ENCODE data around the gene ENPP6.

ENPP6 gene

GRCh38 chr4:184250795-184251669 is 33.4 kb upstream of the ENPP6 start:
- H3K36me3 Mint-ChIP-seq (ENCODE audit: low read depth): no peaks in the 10 kb centered on the region
- no peak for DNase-seq
- H3K4me1 Mint-ChIP-seq: peaks cover 36% of the 10 kb centered on the region
- peak; percentile 45 for ATAC-seq
- H3K9me3 Mint-ChIP-seq: no peaks in the 10 kb centered on the region
- peaks cover 2% of the 10 kb centered on the region for H3K27me3 Mint-ChIP-seq
- H3K4me3 Mint-ChIP-seq: peak overlapping the region; percentile 13
- H3K27ac Mint-ChIP-seq: peak overlapping the region; percentile 90

GRCh38 chr4:184248216-184248615 is 30.5 kb upstream of the ENPP6 start:
- Mint-ChIP-seq H3K27me3 (peaks cover 2% of the 10 kb centered on the region), H3K27ac (no peak overlapping the region), H3K36me3 (ENCODE audit: low read depth) (no peaks in the 10 kb centered on the region), H3K9me3 (no peaks in the 10 kb centered on the region), H3K4me3 (no peak overlapping the region), H3K4me1 (peaks cover 23% of the 10 kb centered on the region)
- ATAC-seq: no peak
- DNase-seq: no peak

- H3K27ac Mint-ChIP-seq: no peak overlapping the region
- H3K27me3 Mint-ChIP-seq: peaks cover 2% of the 10 kb centered on the region
- H3K4me3 Mint-ChIP-seq: no peak overlapping the region
- peaks cover 20% of the 10 kb centered on the region for H3K4me1 Mint-ChIP-seq
- no peaks in the 10 kb centered on the region for H3K36me3 Mint-ChIP-seq (ENCODE audit: low read depth)
- no peak for ATAC-seq
- no peak for DNase-seq
- no peaks in the 10 kb centered on the region for H3K9me3 Mint-ChIP-seq
These were observed 29.7 kb upstream of the ENPP6 start for GRCh38 chr4:184247421-184247820.

- no peaks in the 10 kb centered on the region for H3K36me3 Mint-ChIP-seq (ENCODE audit: low read depth)
- ATAC-seq: no peak
- H3K4me3 Mint-ChIP-seq: no peak overlapping the region
- H3K4me1 Mint-ChIP-seq: peaks cover 10% of the 10 kb centered on the region
- peaks cover 2% of the 10 kb centered on the region for H3K27me3 Mint-ChIP-seq
- no peak for DNase-seq
- no peak overlapping the region for H3K27ac Mint-ChIP-seq
- no peaks in the 10 kb centered on the region for H3K9me3 Mint-ChIP-seq
These were observed 28.8 kb upstream of the ENPP6 start for GRCh38 chr4:184246426-184246825.

- no peaks in the 10 kb centered on the region for H3K27me3 Mint-ChIP-seq
- H3K27ac Mint-ChIP-seq: peak overlapping the region; percentile 93
- no peak for DNase-seq
- H3K4me1 Mint-ChIP-seq: peaks cover 41% of the 10 kb centered on the region
- no peak for ATAC-seq
- no peaks in the 10 kb centered on the region for H3K36me3 Mint-ChIP-seq (ENCODE audit: low read depth)
- H3K9me3 Mint-ChIP-seq: no peaks in the 10 kb centered on the region
- H3K4me3 Mint-ChIP-seq: peak overlapping the region; percentile 36
These were observed 20.5 kb upstream of the ENPP6 start for GRCh38 chr4:184238072-184238745.

GRCh38 chr4:184237612-184238011 is 19.9 kb upstream of the ENPP6 start:
- peak overlapping the region; percentile 36 for H3K4me3 Mint-ChIP-seq
- peak overlapping the region; percentile 93 for H3K27ac Mint-ChIP-seq
- peaks cover 41% of the 10 kb centered on the region for H3K4me1 Mint-ChIP-seq
- no peaks in the 10 kb centered on the region for H3K9me3 Mint-ChIP-seq
- DNase-seq: no peak
- ATAC-seq: peak; percentile 96
- H3K27me3 Mint-ChIP-seq: no peaks in the 10 kb centered on the region
- H3K36me3 Mint-ChIP-seq (ENCODE audit: low read depth): no peaks in the 10 kb centered on the region

- DNase-seq (no peak), ATAC-seq (no peak)
- Mint-ChIP-seq H3K4me3 (no peak overlapping the region), H3K36me3 (ENCODE audit: low read depth) (no peaks in the 10 kb centered on the region), H3K27ac (peak overlapping the region; percentile 4), H3K9me3 (no peaks in the 10 kb centered on the region), H3K4me1 (peaks cover 55% of the 10 kb centered on the region), H3K27me3 (no peaks in the 10 kb centered on the region)
These were observed 17.9 kb upstream of the ENPP6 start for GRCh38 chr4:184235526-184235925.

- Mint-ChIP-seq H3K27ac (no peak overlapping the region), H3K4me1 (peaks cover 68% of the 10 kb centered on the region), H3K36me3 (ENCODE audit: low read depth) (no peaks in the 10 kb centered on the region), H3K27me3 (no peaks in the 10 kb centered on the region), H3K9me3 (no peaks in the 10 kb centered on the region), H3K4me3 (no peak overlapping the region)
- DNase-seq: no peak
- no peak for ATAC-seq
These were observed 16.5 kb upstream of the ENPP6 start for GRCh38 chr4:184234155-184234554.

GRCh38 chr4:184232975-184233374 is 15.3 kb upstream of the ENPP6 start:
- Mint-ChIP-seq H3K4me1 (peaks cover 69% of the 10 kb centered on the region), H3K27me3 (peaks cover 6% of the 10 kb centered on the region), H3K27ac (no peak overlapping the region), H3K9me3 (no peaks in the 10 kb centered on the region), H3K4me3 (no peak overlapping the region), H3K36me3 (ENCODE audit: low read depth) (no peaks in the 10 kb centered on the region)
- no peak for ATAC-seq
- no peak for DNase-seq

- Mint-ChIP-seq H3K4me3 (no peak overlapping the region), H3K4me1 (peaks cover 62% of the 10 kb centered on the region), H3K36me3 (ENCODE audit: low read depth) (no peaks in the 10 kb centered on the region), H3K9me3 (no peaks in the 10 kb centered on the region), H3K27ac (no peak overlapping the region), H3K27me3 (peaks cover 6% of the 10 kb centered on the region)
- DNase-seq (no peak), ATAC-seq (no peak)
These were observed 14.5 kb upstream of the ENPP6 start for GRCh38 chr4:184232202-184232601.

- peaks cover 55% of the 10 kb centered on the region for H3K4me1 Mint-ChIP-seq
- H3K36me3 Mint-ChIP-seq (ENCODE audit: low read depth): no peaks in the 10 kb centered on the region
- H3K4me3 Mint-ChIP-seq: no peak overlapping the region
- no peak overlapping the region for H3K27ac Mint-ChIP-seq
- DNase-seq (no peak), ATAC-seq (no peak)
- peaks cover 6% of the 10 kb centered on the region for H3K27me3 Mint-ChIP-seq
- no peaks in the 10 kb centered on the region for H3K9me3 Mint-ChIP-seq
These were observed 13.9 kb upstream of the ENPP6 start for GRCh38 chr4:184231573-184231972.

- Mint-ChIP-seq H3K36me3 (ENCODE audit: low read depth) (no peaks in the 10 kb centered on the region), H3K9me3 (peaks cover 6% of the 10 kb centered on the region), H3K4me3 (no peak overlapping the region), H3K4me1 (peaks cover 35% of the 10 kb centered on the region), H3K27me3 (peaks cover 12% of the 10 kb centered on the region), H3K27ac (no peak overlapping the region)
- ATAC-seq: no peak
- no peak for DNase-seq
These were observed 10.5 kb upstream of the ENPP6 start for GRCh38 chr4:184228056-184228705.

- Mint-ChIP-seq H3K27ac (no peak overlapping the region), H3K27me3 (peaks cover 14% of the 10 kb centered on the region), H3K36me3 (ENCODE audit: low read depth) (no peaks in the 10 kb centered on the region), H3K4me3 (no peak overlapping the region), H3K9me3 (no peaks in the 10 kb centered on the region), H3K4me1 (no peaks in the 10 kb centered on the region)
- DNase-seq (no peak), ATAC-seq (no peak)
These were observed 1.2 kb downstream of the ENPP6 start for GRCh38 chr4:184216515-184216914.

GRCh38 chr4:184215709-184216328 is 1.9 kb downstream of the ENPP6 start:
- Mint-ChIP-seq H3K27me3 (peaks cover 12% of the 10 kb centered on the region), H3K4me3 (no peak overlapping the region), H3K4me1 (no peaks in the 10 kb centered on the region), H3K36me3 (ENCODE audit: low read depth) (no peaks in the 10 kb centered on the region), H3K27ac (no peak overlapping the region), H3K9me3 (no peaks in the 10 kb centered on the region)
- no peak for ATAC-seq
- no peak for DNase-seq

Measured in activated naive CD8-positive, alpha-beta T cell treated with anti-CD3 and anti-CD28 coated beads, Interleukin-2, amount 50 U/mL, for 24 hours (primary cell).